ENCODE data around the gene SMAD6.
A peak's percentile ranks its signal among the peaks of the same experiment; 100 is the strongest.

Gene SMAD6

GRCh38 chr15:66760968-66761725 is 59.1 kb downstream of the SMAD6 start:
- no peak for DNase-seq

GRCh38 chr15:66761726-66762595 is 59.9 kb downstream of the SMAD6 start:
- DNase-seq, result no peak

- no peak for DNase-seq
Observed at GRCh38 chr15:66763186-66764071, 61.4 kb downstream of the SMAD6 start.

GRCh38 chr15:66764072-66764786 is 62.2 kb downstream of the SMAD6 start:
- DNase-seq, result no peak

GRCh38 chr15:66765478-66766281 is 63.6 kb downstream of the SMAD6 start:
- no peak for DNase-seq

GRCh38 chr15:66766282-66767230 is 64.5 kb downstream of the SMAD6 start:
- DNase-seq, result no peak

GRCh38 chr15:66767240-66767659 is 65.2 kb downstream of the SMAD6 start:
- no peak for DNase-seq

GRCh38 chr15:66768987-66769386 is 67.0 kb downstream of the SMAD6 start:
- no peak for DNase-seq

- no peak for DNase-seq
Observed at GRCh38 chr15:66770518-66771350, 68.7 kb downstream of the SMAD6 start.

- no peak for DNase-seq
Observed at GRCh38 chr15:66771351-66771650, 69.3 kb downstream of the SMAD6 start.

GRCh38 chr15:66772604-66773128 is 70.6 kb downstream of the SMAD6 start:
- no peak for DNase-seq

GRCh38 chr15:66773129-66773873 is 71.3 kb downstream of the SMAD6 start:
- DNase-seq, result no peak

- DNase-seq, result peak; percentile 25 to 39
Observed at GRCh38 chr15:66774001-66774814, 72.2 kb downstream of the SMAD6 start.

- no peak for DNase-seq
Observed at GRCh38 chr15:66775127-66776105, 73.4 kb downstream of the SMAD6 start.

- no peak for DNase-seq
Observed at GRCh38 chr15:66777054-66777453, 75.0 kb downstream of the SMAD6 start.

- DNase-seq, result no peak
Observed at GRCh38 chr15:66777596-66778313, 75.7 kb downstream of the SMAD6 start.

Data from stimulated activated CD4-positive, alpha-beta T cell treated with anti-CD3 and anti-CD28 coated beads, Interleukin-4, amount 100 ng/mL, for 4 hours (primary cell).